H9 (cell line): ENCODE data around the gene CHCHD3. TPM values are rescaled to one million over a fixed set of nuclear protein-coding genes. Genes with fewer than 3 reads are reported as not detected.

Source experiments
- DNase-seq: peaks from one replicate; pipeline ENCODE4 v3.0.0-alpha.2; 2017
- H2AFZ ChIP-seq: one replicate; pipeline ENCODE4 v1.6.1; 2013; ENCODE audit warnings: mild to moderate bottlenecking, low read length, control low read depth, moderate library complexity
- H2AK5ac ChIP-seq: 2 replicates; pipeline ENCODE4 v1.6.1; 2013; ENCODE audit warnings: low read length, control low read depth, mixed read lengths; ENCODE audit not compliant: insufficient read length
- H2BK120ac ChIP-seq: one replicate; pipeline ENCODE4 v1.6.1; 2013; ENCODE audit warnings: low read depth, mild to moderate bottlenecking, low read length, control low read depth, inconsistent platforms; ENCODE audit not compliant: poor library complexity, severe bottlenecking
- H2BK12ac ChIP-seq: 2 replicates; pipeline ENCODE4 v1.6.1; 2013; ENCODE audit warnings: low read length, control low read depth, mixed read lengths, low read depth; ENCODE audit not compliant: insufficient read length
- H2BK15ac ChIP-seq: 2 replicates; pipeline ENCODE4 v1.6.1; 2013; ENCODE audit warnings: low read depth, low read length, control low read depth
- H2BK20ac ChIP-seq: one replicate; pipeline ENCODE4 v1.6.1; 2013; ENCODE audit warnings: low read depth, mild to moderate bottlenecking, low read length, control low read depth, inconsistent platforms; ENCODE audit not compliant: poor library complexity, severe bottlenecking
- H2BK5ac ChIP-seq: 2 replicates; pipeline ENCODE4 v1.6.1; 2013; ENCODE audit warnings: low read length, control low read depth, mixed read lengths; ENCODE audit not compliant: insufficient read length
- H3K14ac ChIP-seq: 2 replicates; pipeline ENCODE4 v1.6.1; 2013; ENCODE audit warnings: low read length, control low read depth; ENCODE audit not compliant: insufficient read depth
- H3K18ac ChIP-seq: 2 replicates; pipeline ENCODE4 v1.6.1; 2013; ENCODE audit warnings: low read depth, mild to moderate bottlenecking, mixed read lengths, low read length, control low read depth; ENCODE audit not compliant: insufficient read length
- H3K23ac ChIP-seq: 2 replicates; pipeline ENCODE4 v1.6.1; 2013; ENCODE audit warnings: low read length, control low read depth, mixed read lengths, low read depth; ENCODE audit not compliant: insufficient read length
- H3K23me2 ChIP-seq: 2 replicates; pipeline ENCODE4 v1.6.1; 2013; ENCODE audit warnings: low read depth, mild to moderate bottlenecking, mixed read lengths, low read length, control low read depth; ENCODE audit not compliant: insufficient read length, poor library complexity, severe bottlenecking
- H3K27ac ChIP-seq: 2 replicates; pipeline ENCODE4 v1.5.1; 2013; ENCODE audit warnings: low read length, control low read depth, mixed read lengths, low read depth; ENCODE audit not compliant: insufficient read length
- H3K27me3 ChIP-seq: 2 replicates; pipeline ENCODE4 v1.6.1; 2013; ENCODE audit warnings: low read length, control low read depth, inconsistent platforms; ENCODE audit not compliant: insufficient read depth
- H3K4ac ChIP-seq: 2 replicates; pipeline ENCODE4 v1.6.1; 2013; ENCODE audit warnings: low read depth, mild to moderate bottlenecking, control low read depth, inconsistent platforms, low read length, moderate library complexity
- H3K4me1 ChIP-seq: 2 replicates; pipeline ENCODE4 v1.6.1; 2013; ENCODE audit warnings: low read length, control low read depth, inconsistent platforms; ENCODE audit not compliant: insufficient read depth
- H3K4me2 ChIP-seq: 2 replicates; pipeline ENCODE4 v1.6.1; 2013; ENCODE audit warnings: low read length, control low read depth, mixed read lengths; ENCODE audit not compliant: insufficient read length, insufficient read depth
- H3K56ac ChIP-seq: 2 replicates; pipeline ENCODE4 v1.6.1; 2013; ENCODE audit warnings: low read depth, mild to moderate bottlenecking, mixed read lengths, low read length, control low read depth; ENCODE audit not compliant: insufficient read length
- H3K79me1 ChIP-seq: 2 replicates; pipeline ENCODE4 v1.6.1; 2013; ENCODE audit warnings: low read depth, mild to moderate bottlenecking, moderate library complexity, low read length, control low read depth, inconsistent platforms; ENCODE audit not compliant: insufficient read depth, poor library complexity, severe bottlenecking
- H3K79me2 ChIP-seq: 2 replicates; pipeline ENCODE4 v1.6.1; 2013; ENCODE audit warnings: low read length, control low read depth, inconsistent platforms; ENCODE audit not compliant: insufficient read depth
- H3K9ac ChIP-seq: 2 replicates; pipeline ENCODE4 v1.6.1; 2013; ENCODE audit warnings: low read length, control low read depth, mixed read lengths; ENCODE audit not compliant: insufficient read length; ENCODE audit errors: extremely low read depth
- H3K9me3 ChIP-seq: one replicate; pipeline ENCODE4 v1.6.1; 2013; ENCODE audit warnings: low read depth, low read length, inconsistent platforms; ENCODE audit not compliant: control insufficient read depth
- H3T11ph ChIP-seq: one replicate; pipeline ENCODE4 v1.6.1; 2013; ENCODE audit warnings: mild to moderate bottlenecking, low read length, control low read depth, inconsistent platforms
- H4K20me1 ChIP-seq: one replicate; pipeline ENCODE4 v1.6.1; 2013; ENCODE audit not compliant: control insufficient read depth, insufficient read length, insufficient read depth
- H4K5ac ChIP-seq: 2 replicates; pipeline ENCODE4 v1.6.1; 2013; ENCODE audit warnings: low read depth, mild to moderate bottlenecking, mixed read lengths, low read length, control low read depth; ENCODE audit not compliant: insufficient read length
- H4K8ac ChIP-seq: replicated peaks from 2 replicates; pipeline ENCODE4 v1.6.1; 2013; ENCODE audit warnings: low read length, control low read depth, mixed read lengths, low read depth; ENCODE audit not compliant: insufficient read length
- H4K91ac ChIP-seq: 2 replicates; pipeline ENCODE4 v1.6.1; 2013; ENCODE audit warnings: low read depth, mild to moderate bottlenecking, moderate library complexity, mixed read lengths, low read length, control low read depth; ENCODE audit not compliant: insufficient read length
- H3K27ac Mint-ChIP-seq, 3 experiments: 2 replicates in 2 of 3; 3 replicates in 1 of 3; pipeline ENCODE4 v1.8.0; 2020 to 2021; ENCODE audit warnings: mixed read lengths in 3 of 3, mild to moderate bottlenecking in 1 of 3, moderate library complexity in 1 of 3
- H3K27me3 Mint-ChIP-seq: 2 replicates; pipeline ENCODE4 v1.8.0; 2021; ENCODE audit warnings: low read depth, mild to moderate bottlenecking, moderate library complexity, mixed read lengths
- H3K36me3 Mint-ChIP-seq, 3 experiments: 2 replicates in 2 of 3; 3 replicates in 1 of 3; pipeline ENCODE4 v1.8.0; 2020 to 2021; ENCODE audit warnings: low read depth in 3 of 3, mixed read lengths in 3 of 3; ENCODE audit not compliant: insufficient read depth in 1 of 3
- H3K4me1 Mint-ChIP-seq, 2 experiments: 2 replicates each; pipeline ENCODE4 v1.8.0; 2020; ENCODE audit warnings: mixed read lengths in 2 of 2
- H3K4me3 Mint-ChIP-seq, 2 experiments: 2 replicates in 1 of 2; 3 replicates in 1 of 2; pipeline ENCODE4 v1.8.0; 2020 to 2021; ENCODE audit warnings: mild to moderate bottlenecking in 2 of 2, mixed read lengths in 2 of 2, moderate library complexity in 1 of 2
- H3K9me3 Mint-ChIP-seq, 2 experiments: 2 replicates in 1 of 2; 3 replicates in 1 of 2; pipeline ENCODE4 v1.8.0; 2020; ENCODE audit warnings: mild to moderate bottlenecking in 2 of 2, mixed read lengths in 2 of 2, moderate library complexity in 1 of 2
- CTCF ChIP-seq: fragments of 200-600 bp; sonication (generic); conservative IDR thresholded peaks from 3 replicates; pipeline ENCODE4 v1.8.0; 2021; ENCODE audit warnings: antibody characterized with exemption, mild to moderate bottlenecking
- total RNA-seq: library from RNA; stranded (reverse); gene quantifications from 2 replicates; pipeline ENCODE4 v1.2.1, GENCODE V29; 2021

Gene CHCHD3
- total RNA-seq, 1 experiment from 2014 or later: 104 TPM

GRCh38 chr7:132979524-132979923 is 102.4 kb downstream of the CHCHD3 start:
- no peak overlapping the region for H3K18ac ChIP-seq
- no peak overlapping the region for H3K4me3 Mint-ChIP-seq
- H4K20me1 ChIP-seq: peaks cover 2% of the 10 kb centered on the region
- H3K14ac ChIP-seq: no peak overlapping the region
- TF ChIP-seq CTCF: no peak
- no peak overlapping the region for H2BK20ac ChIP-seq
- H3K27me3 Mint-ChIP-seq: no peaks in the 10 kb centered on the region
- H2AFZ ChIP-seq: no peak overlapping the region
- H4K5ac ChIP-seq: no peak overlapping the region
- peaks cover 4% of the 10 kb centered on the region; the same call in 1 of the 2 replicates for H3K79me2 ChIP-seq
- no peaks in the 10 kb centered on the region for H3K9me3 ChIP-seq
- no peak overlapping the region for H3K23ac ChIP-seq
- H3K79me1 ChIP-seq: peaks cover 5% of the 10 kb centered on the region
- peaks cover 12 to 14% of the 10 kb centered on the region in 2 experiments for H3K4me1 Mint-ChIP-seq
- H2BK12ac ChIP-seq: no peak overlapping the region
- DNase-seq: no peak
- no peaks in the 10 kb centered on the region for H3K27me3 ChIP-seq
- H3K4me2 ChIP-seq: no peak overlapping the region
- H3T11ph ChIP-seq: no peak overlapping the region
- no peak overlapping the region for H3K27ac ChIP-seq
- no peak overlapping the region for H2BK120ac ChIP-seq
- H2BK15ac ChIP-seq: no peak overlapping the region
- H3K9ac ChIP-seq: no peak overlapping the region
- no peak overlapping the region for H3K4ac ChIP-seq
- no peak overlapping the region for H2AK5ac ChIP-seq
- H4K8ac ChIP-seq: no peak overlapping the region
- no peaks in the 10 kb centered on the region for H3K23me2 ChIP-seq
- peaks cover 5% of the 10 kb centered on the region in 2 experiments; a peak in 4 of 5 replicates for H3K9me3 Mint-ChIP-seq
- no peak overlapping the region for H3K27ac Mint-ChIP-seq
- no peak overlapping the region for H2BK5ac ChIP-seq
- H3K36me3 Mint-ChIP-seq: peaks cover 4 to 10% (median 6%) of the 10 kb centered on the region in 3 experiments; a peak in 5 of 7 replicates
- no peak overlapping the region for H3K56ac ChIP-seq
- no peaks in the 10 kb centered on the region for H3K4me1 ChIP-seq
- H4K91ac ChIP-seq: no peak overlapping the region
